Cerebellar cortex (tissue), 1 donor: ENCODE results near the gene QSOX2.
A peak's percentile ranks its signal among the peaks of the same experiment; 100 is the strongest.
"Not testable (repeated sequence)": the region's sequence is repeated elsewhere in the genome, so short reads cannot be mapped to it uniquely, and the experiment has no call there.

ENCODE experiments used
- DNase-seq: peaks from one replicate; pipeline ENCODE4 v3.0.0-alpha.2; 2015; ENCODE audit warnings: low spot score

Gene QSOX2

GRCh38 chr9:136282272-136282861 lies 36.8 kb upstream of the QSOX2 start:
- no peak for DNase-seq

- no peak for DNase-seq
These were observed 36.0 kb upstream of the QSOX2 start for GRCh38 chr9:136281421-136282271.

- DNase-seq = no peak
These were observed 35.1 kb upstream of the QSOX2 start for GRCh38 chr9:136280535-136281315.

GRCh38 chr9:136279471-136279870 lies 33.9 kb upstream of the QSOX2 start:
- no peak for DNase-seq

- no peak for DNase-seq
These were observed 33.3 kb upstream of the QSOX2 start for GRCh38 chr9:136278894-136279293.

GRCh38 chr9:136278221-136278620 lies 32.6 kb upstream of the QSOX2 start:
- no peak for DNase-seq

- no peak for DNase-seq
These were observed 32.1 kb upstream of the QSOX2 start for GRCh38 chr9:136277746-136278145.

GRCh38 chr9:136276716-136277115 lies 31.1 kb upstream of the QSOX2 start:
- DNase-seq = no peak

- no peak for DNase-seq
These were observed 30.2 kb upstream of the QSOX2 start for GRCh38 chr9:136275655-136276429.

GRCh38 chr9:136274786-136275654 lies 29.4 kb upstream of the QSOX2 start:
- no peak for DNase-seq

- no peak for DNase-seq
These were observed 28.5 kb upstream of the QSOX2 start for GRCh38 chr9:136273921-136274785.

GRCh38 chr9:136273244-136273865 lies 27.7 kb upstream of the QSOX2 start:
- DNase-seq = no peak

- DNase-seq = no peak
These were observed 24.6 kb upstream of the QSOX2 start for GRCh38 chr9:136270173-136270705.

GRCh38 chr9:136268735-136269134 lies 23.1 kb upstream of the QSOX2 start:
- DNase-seq = no peak

- peak; percentile 48 for DNase-seq
These were observed 22.7 kb upstream of the QSOX2 start for GRCh38 chr9:136268318-136268717.

GRCh38 chr9:136267261-136268111 lies 21.9 kb upstream of the QSOX2 start:
- DNase-seq = peak; percentile 66

- not testable (repeated sequence) for DNase-seq
These were observed 21.0 kb upstream of the QSOX2 start for GRCh38 chr9:136266641-136267040.
